GM21360 (cell line): ENCODE results near the gene TLR4.

Experiments used
- ATAC-seq: cut with Tn5 transposase; IDR thresholded peaks from one replicate; pipeline ENCODE4 v1.9.1; 2021; ENCODE audit warnings: mild to moderate bottlenecking, moderate library complexity; ENCODE audit not compliant: unreplicated experiment

Gene TLR4

DNA sequence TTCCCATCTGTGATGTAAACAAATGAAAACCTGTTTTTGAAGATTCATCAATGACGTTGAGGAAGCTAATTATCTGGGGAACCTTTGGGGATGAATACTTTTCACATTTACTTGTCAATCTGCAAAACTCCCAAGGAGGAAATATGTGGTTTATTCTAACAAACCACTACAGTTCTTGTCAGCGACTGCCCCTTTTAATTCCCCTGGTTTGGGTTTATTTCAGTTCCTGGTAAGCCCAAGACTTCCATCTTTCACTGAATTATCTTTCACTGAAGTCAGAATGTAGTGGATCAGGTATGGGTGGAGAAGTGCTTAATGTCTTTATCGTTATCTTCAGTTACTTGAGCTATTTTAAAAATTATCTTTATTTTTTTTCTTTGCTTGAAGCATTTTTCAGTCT is 40.2 kb downstream of the TLR4 start:
- no peak for ATAC-seq

DNA sequence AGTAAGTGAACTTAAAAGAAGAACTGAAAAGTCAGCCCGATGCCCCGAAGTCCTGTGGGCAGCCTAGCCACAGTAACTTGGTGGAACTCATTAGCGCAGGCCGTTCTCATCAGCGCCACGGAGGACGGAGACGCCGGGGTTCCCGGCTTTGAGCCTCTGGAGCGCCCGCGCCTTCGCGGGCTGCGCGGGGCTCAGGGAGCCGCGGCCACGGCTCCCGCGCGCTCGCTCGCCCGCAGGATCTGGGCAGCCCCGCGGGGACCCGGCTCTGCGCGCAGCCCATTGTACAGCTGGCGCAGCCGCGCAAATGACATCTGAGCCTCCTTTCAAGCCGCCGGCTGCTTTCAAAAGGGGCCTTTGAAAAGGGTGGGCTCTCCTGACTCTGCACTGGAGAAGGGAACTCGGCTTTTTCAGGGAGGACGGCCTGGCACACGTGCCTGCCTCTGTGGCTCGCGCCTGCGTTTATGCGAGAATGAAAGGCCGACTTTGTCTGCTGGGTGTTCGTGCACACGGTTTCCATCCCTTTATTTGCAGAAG is 40.7 kb downstream of the TLR4 start:
- no peak for ATAC-seq

DNA sequence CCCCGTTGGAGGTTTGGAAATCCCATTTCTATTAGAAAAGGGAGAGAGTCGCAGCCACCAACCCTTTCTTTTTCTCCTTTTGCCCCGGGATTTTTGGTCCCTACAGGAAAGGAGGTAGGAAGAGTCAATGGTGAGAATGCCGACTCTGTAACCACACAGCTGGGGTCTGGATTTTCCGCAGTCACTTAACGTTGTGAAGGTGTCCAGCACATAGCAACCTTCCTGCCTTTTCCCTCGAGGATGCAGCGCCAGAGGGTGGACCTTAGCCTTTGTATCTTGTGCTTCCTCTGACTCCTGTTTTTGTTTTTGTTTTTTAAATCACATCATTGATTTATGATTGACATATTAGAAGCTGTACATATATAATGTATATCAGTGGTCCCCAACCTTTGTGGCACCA is 41.4 kb downstream of the TLR4 start:
- ATAC-seq: no peak

DNA sequence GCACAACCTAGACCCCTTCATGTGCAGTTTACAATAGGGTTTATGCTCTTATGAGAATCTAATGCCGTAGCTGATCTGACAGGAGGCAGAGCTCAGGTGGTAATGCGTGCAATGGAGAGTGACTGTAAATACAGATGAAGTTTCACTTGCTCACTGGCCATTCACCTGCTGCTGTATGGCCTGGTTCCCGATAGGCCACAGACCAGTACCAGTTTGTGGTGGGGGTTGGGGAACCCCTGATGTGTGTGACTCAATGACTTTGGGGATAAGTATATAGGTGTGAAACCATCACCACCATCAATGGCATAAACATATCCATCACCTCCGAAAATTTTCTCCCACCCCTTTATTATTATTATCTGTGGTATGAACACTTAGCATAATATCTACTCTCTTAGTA is 42.1 kb downstream of the TLR4 start:
- no peak for ATAC-seq

DNA sequence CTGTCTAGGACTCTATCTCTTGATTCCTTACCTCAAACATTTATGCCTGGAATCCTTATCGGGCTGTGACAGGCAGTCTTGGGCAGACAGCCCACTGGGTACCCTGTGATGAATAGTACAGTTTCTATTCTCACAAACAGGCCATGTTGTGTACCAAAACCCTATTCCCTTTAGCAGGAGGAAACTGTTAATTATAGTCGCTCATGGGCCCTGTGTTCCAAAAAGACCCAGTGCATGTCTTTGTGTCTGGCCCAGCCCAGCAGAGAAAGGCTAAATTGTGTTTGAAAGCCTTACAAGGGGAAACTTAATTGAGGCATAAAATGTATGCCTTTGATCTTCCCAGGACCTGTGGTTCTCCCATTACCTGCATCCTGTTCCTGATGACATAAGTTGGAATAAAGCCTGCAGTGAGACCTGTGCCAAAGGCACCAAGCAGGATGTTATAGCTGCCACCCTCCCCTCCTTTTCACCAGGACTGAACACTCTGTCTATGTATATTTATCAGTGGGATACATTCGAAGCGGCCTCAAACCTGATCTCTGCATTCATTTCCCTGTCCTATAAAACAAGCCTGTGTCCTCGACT is 43.3 kb downstream of the TLR4 start:
- no peak for ATAC-seq

DNA sequence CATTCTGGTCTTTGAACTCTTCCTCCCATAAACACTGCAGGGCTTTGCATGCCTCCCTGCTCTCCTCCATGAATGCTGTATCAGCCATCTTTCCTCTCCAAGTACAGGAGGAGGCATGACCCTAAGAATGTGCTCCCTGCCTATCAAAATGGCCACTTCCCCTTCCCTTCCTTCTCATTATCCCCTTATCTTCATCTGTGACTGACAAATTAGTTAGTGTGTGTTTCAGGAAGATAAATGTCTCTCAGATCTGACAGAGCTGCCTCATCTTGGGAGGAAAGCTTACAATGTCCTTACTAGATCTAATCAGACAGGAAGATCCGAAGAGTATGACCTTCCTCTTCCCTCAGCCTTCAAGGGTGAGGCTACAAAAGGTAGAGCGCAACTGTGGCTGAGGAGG is 46.2 kb downstream of the TLR4 start:
- ATAC-seq: no peak

DNA sequence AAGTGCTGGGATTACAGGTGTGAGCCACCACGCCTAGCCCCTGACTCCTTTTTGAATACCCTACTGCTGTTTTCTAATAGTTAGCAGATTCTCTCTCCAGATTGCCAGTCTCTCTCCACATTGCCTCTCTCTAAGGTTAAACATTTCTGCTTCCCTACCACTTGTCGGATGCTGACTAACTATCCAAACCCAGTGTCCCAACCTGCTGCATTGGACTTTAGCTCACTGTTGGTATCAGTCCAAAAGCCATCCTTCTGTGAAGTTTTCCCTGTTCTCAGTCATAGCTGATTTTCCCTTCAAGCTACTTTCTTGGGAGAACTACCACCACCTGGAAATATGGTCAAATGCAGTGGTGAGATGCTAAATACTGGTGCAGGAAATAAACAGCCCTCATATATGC is 48.7 kb downstream of the TLR4 start:
- ATAC-seq: no peak

DNA sequence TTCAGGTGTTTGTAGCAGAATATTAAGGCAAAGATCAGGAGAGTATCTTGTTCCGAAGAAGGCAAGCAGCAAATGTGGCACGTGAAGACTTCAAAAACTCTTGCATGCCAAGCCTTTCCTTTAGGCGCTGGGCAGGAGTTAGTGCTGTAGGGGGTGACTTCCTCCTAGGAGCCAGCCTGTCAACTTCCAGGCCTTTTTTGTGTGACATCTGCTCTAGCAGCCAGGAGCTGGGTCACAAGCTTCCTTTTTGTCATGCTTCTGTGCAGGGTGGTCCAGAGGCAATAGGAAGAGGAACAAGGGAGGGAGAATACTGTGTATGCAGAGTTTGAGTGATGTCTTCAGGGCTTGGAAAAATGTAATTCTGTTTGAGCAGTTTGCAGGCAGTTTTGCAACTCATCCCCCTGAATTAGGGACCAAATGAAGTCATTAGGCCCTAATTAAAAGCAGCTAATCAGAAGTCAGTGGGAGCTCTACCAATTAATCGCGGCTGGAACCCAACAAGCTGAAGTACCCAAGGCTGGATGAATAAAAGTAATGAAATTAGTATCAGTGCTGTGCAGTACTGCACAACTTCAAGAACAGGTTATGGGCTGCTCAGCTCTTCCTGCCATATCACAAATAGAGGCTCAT is 53.5 kb downstream of the TLR4 start:
- no peak for ATAC-seq

DNA sequence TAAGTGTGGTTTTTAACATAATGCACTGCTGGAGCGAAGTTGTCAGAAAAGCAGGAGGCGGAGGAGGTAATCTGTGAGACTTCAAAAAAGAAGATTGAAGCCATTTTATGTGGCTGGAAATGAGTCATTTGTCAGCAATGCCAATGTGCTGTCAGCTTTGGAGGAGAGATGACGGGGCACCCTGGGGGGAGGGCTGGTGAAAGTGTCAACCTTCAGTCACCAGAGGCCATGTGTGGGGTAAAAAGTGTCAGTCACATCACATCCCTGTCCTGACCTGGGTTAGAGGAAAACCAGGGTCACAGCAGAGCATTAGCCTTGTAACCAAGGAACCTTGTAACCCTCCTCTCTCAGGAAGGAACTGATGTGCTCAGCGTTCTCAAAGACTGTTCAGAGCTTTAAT is 59.1 kb downstream of the TLR4 start:
- no peak for ATAC-seq

DNA sequence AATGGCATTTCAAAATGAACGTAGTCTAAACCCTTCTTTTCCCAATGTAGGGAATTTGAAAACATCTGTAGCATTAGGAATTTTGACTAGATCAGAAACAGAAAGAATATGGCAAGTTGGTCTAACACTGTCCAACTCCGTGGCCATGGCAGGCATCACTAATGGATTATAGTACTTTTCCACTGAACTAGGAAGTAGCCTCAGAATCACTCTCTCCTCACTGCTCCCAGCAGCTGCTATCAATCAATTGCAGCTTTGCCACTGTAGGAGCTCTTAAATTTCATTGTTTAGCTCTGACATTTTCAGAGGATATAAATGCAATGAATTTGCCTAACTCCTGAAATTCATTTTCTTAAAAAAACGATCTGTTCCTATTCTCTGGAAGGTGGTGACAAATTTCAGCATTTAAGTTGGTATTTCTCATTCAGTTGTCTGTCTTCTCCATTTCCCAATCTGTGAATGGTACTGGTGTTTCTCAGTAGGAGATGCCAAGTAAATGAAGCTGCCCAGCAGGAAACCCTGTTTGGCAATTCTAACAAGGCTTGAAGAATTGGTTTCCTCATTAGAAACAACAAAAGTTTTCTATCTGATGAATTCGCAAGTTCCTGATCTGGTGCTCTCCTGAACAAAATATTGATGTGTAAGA is 64.7 kb downstream of the TLR4 start:
- no peak for ATAC-seq

DNA sequence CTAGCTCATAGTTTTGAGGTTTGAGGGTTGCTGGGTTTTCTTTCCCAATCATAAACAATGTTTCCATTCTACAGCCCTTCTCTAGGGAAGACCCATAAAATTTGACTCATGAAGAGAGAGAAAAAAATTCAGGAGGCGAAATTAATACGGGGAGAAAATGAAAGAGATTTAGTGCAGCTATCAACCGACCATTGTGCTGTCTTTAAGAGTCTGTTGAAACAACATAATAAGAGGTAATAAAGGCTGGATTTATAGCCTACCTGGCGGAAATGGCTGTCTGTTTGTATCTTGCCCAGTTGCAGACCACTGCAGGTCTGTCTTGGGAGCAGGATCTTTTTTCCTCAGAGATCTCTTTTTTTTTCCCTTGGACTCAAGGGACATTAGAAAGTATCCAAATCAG is 66.9 kb downstream of the TLR4 start:
- ATAC-seq: no peak

DNA sequence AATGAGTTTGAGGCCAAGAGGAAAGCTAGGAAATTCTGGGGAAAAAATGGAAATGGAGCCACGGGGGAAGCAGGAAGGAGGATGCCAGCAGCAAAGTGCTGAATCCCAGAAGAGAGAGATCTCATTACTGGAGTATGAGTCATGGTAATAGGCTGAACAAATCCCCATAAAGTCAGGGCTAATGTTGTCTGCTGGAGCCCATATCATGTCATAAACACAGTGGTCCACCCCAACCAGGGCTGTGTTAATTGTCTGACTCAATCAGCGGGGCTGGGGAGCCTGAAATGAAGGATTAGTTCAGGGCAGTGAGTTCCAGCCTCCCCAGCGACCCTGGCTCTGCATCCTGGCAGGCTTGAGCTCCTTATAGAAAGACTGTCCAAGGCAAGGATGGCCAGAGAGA is 68.8 kb downstream of the TLR4 start:
- ATAC-seq: no peak
